ENCODE results near the gene TRIP12. TPM values are rescaled to one million over a fixed set of nuclear protein-coding genes. Genes with fewer than 3 reads are reported as not detected.

The TRIP12 gene
- total and polyA plus RNA-seq, 8 donors, result 13.4 to 342 (median 117) TPM

DNA sequence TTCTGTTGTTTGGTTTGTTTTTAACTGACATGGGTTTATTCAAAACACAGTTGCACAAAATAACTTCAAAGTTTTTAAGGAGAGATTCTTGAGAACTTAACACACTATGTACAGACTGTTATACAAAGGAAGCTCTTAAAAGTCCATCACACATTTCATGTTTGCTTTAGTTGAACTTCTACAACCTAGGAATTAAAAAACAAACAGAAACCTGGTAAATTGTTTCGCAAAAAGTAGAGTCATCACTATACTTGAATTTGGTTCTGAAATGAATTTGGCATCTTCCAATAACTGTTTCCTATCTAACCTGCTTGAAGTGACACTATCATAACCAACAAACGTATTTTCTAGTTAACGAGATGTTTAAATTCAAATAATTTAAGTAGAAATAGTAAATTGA lies 21.8 kb downstream of the TRIP12 start:
- Histone ChIP-seq H3K4me1 (peaks cover 14 to 77% (median 42%) of the 10 kb centered on the region in 4 donors), H3K36me3 (peaks cover 0 to 36% (median 13%) of the 10 kb centered on the region in 4 donors), H3K9me3 (no peaks in the 10 kb centered on the region), H3K27ac (no peak overlapping the region), H3K27me3 (no peaks in the 10 kb centered on the region), H3K4me3 (no peak overlapping the region)
- DNase-seq, result no peak
- 70 to 81% (median 78%) methylated on average over 3 of the region's 3 CpGs for WGBS, 5 donors
- TF ChIP-seq, protein P1, sequence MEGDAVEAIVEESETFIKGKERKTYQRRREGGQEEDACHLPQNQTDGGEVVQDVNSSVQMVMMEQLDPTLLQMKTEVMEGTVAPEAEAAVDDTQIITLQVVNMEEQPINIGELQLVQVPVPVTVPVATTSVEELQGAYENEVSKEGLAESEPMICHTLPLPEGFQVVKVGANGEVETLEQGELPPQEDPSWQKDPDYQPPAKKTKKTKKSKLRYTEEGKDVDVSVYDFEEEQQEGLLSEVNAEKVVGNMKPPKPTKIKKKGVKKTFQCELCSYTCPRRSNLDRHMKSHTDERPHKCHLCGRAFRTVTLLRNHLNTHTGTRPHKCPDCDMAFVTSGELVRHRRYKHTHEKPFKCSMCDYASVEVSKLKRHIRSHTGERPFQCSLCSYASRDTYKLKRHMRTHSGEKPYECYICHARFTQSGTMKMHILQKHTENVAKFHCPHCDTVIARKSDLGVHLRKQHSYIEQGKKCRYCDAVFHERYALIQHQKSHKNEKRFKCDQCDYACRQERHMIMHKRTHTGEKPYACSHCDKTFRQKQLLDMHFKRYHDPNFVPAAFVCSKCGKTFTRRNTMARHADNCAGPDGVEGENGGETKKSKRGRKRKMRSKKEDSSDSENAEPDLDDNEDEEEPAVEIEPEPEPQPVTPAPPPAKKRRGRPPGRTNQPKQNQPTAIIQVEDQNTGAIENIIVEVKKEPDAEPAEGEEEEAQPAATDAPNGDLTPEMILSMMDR (IDR thresholded peaks at IDR 0.05), result no peak
- intact Hi-C loops (cut with DNase I; ENCODE audit: low total_unique reads), result no loop called here

DNA sequence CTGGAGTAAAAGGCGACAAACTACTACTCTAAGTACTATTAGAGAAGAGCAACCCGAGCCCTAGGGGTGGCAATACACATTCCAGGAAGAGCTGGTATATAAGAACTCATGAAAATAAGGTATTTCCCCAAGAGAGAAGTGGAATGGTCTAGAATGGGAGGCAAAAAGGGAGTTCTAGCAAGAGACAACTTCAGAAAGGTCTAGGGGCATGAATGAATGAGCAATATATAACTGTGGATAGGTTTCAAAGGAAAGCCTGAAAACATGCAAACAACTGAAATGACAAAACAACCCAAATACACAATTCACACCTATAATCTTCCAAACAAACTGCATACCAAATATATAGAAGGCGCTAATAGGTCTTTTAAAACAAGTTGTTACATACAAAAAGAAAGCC lies 22.2 kb downstream of the TRIP12 start:
- no peak for DNase-seq
- no peaks in the 10 kb centered on the region for H3K27me3 ChIP-seq
- 91 to 98% (median 95%) methylated on average over 3 of the region's 3 CpGs for WGBS, 5 donors

DNA sequence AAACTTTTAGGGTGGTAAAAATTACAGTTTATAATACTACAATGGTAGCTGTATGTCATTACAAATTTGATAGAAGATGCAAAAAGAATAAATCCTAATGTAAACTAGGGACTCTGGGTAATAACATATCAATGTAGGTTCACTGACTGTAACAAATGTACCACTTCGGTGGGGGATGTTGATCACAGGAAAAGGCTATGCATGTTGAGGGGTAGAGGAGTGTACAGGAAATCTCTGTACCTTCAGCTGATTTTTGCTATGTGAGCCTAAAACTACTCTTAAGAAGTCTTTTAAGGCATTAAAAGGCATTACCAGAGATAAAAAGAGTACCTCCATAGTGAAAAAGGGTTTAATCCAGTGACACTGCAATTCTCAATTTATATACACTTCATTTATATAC lies 25.0 kb downstream of the TRIP12 start:
- 39 to 63% (median 56%) methylated on average over 1 of the region's 1 CpG for WGBS, 5 donors
- TF ChIP-seq POLR2AphosphoS5 (IDR thresholded peaks at IDR 0.05) (no peak), POLR2A (IDR thresholded peaks at IDR 0.05) (no peak), EP300 (IDR thresholded peaks at IDR 0.05) (no peak)
- TF ChIP-seq, protein P1 (IDR thresholded peaks at IDR 0.05), result no peak
- Histone ChIP-seq H3K4me3 (no peak overlapping the region), H3K9me3 (no peaks in the 10 kb centered on the region), H3K36me3 (peaks cover 0 to 21% (median 2%) of the 10 kb centered on the region in 4 donors), H3K27me3 (no peaks in the 10 kb centered on the region), H3K27ac (no peak overlapping the region), H3K4me1 (peaks cover 14 to 64% (median 33%) of the 10 kb centered on the region in 4 donors)
- intact Hi-C loops (cut with DNase I; ENCODE audit: low total_unique reads), result no loop called here
- DNase-seq, result no peak

More for the DNA sequence above, 22.2 kb downstream of the TRIP12 start:
- peaks cover 0 to 32% (median 11%) of the 10 kb centered on the region in 4 donors for H3K36me3 ChIP-seq
- peaks cover 14 to 79% (median 42%) of the 10 kb centered on the region in 4 donors for H3K4me1 ChIP-seq
- H3K9me3 ChIP-seq, result no peaks in the 10 kb centered on the region
- no peak overlapping the region for H3K4me3 ChIP-seq
- TF ChIP-seq POLR2A (IDR thresholded peaks at IDR 0.05) (no peak), EP300 (IDR thresholded peaks at IDR 0.05) (no peak), POLR2AphosphoS5 (IDR thresholded peaks at IDR 0.05) (no peak)
- TF ChIP-seq, protein P1 (IDR thresholded peaks at IDR 0.05), result no peak
- no peak overlapping the region for H3K27ac ChIP-seq
- intact Hi-C loops (cut with DNase I; ENCODE audit: low total_unique reads), result no loop called here

DNA sequence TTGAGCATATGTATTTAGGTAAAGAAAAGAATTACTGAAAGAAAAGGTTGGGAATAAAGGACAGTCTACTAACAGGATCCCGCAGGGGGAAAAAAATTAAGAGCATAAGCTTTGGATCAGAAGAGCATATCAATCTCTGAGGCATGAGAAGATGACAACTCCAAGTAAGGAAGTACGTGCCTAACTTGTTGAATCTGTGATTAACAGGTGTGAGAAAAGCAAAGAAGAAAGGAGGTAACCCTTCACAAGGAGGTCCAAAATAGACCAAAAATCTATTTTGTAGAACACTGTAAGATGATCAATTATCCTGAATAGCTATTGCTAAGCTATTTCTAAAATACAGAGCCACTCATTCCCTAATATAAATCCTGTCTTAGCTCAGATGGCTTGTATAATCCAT lies 32.8 kb downstream of the TRIP12 start:
- no peaks in the 10 kb centered on the region for H3K9me3 ChIP-seq
- 77 to 91% (median 85%) methylated on average over 2 of the region's 2 CpGs for WGBS, 5 donors
- TF ChIP-seq, protein P1 (IDR thresholded peaks at IDR 0.05), result no peak
- TF ChIP-seq POLR2A (IDR thresholded peaks at IDR 0.05) (no peak), EP300 (IDR thresholded peaks at IDR 0.05) (no peak), POLR2AphosphoS5 (IDR thresholded peaks at IDR 0.05) (no peak)
- H3K27ac ChIP-seq, result no peak overlapping the region
- peaks cover 0 to 13% (median 9%) of the 10 kb centered on the region in 4 donors for H3K36me3 ChIP-seq
- intact Hi-C loops (cut with DNase I; ENCODE audit: low total_unique reads), result no loop called here
- DNase-seq, result no peak
- H3K27me3 ChIP-seq, result no peaks in the 10 kb centered on the region
- H3K4me3 ChIP-seq, result no peak overlapping the region
- H3K4me1 ChIP-seq, result peaks cover 0 to 55% (median 32%) of the 10 kb centered on the region in 4 donors
